A549 (cell line): Measurements from ENCODE around the gene HCN3. TPM values are rescaled to one million over a fixed set of nuclear protein-coding genes. Genes with fewer than 3 reads are reported as not detected.
A peak's percentile ranks its signal among the peaks of the same experiment; 100 is the strongest.

ENCODE experiments used
- ATAC-seq, 2 experiments: fragments of 200-7000 bp in 1 of 2; fragments of >200 bp in 1 of 2; cut with Nextera tagmentation in 1 of 2; cut with Tn5 transposase in 1 of 2; 3 replicates each; pipeline versions ENCODE4 v1.8.0 to v1.9.1; 2018 to 2020; ENCODE audit warnings: mild to moderate bottlenecking in 1 of 2, moderate library complexity in 1 of 2
- CTCF ChIA-PET: fragments of 300-600 bp; sonication (Branson Sonifier 250); formaldehyde crosslinking; extraction: SDS; loops from one replicate; lab custom pipeline; 2021; ENCODE audit warnings: antibody characterized with exemption, inconsistent platforms; lab: Yijun Ruan, JAX
- POLR2A ChIA-PET: fragments of 350-600 bp; formaldehyde crosslinking; extraction: SDS; loops from one replicate; lab custom pipeline; 2021; ENCODE audit warnings: antibody characterized with exemption, inconsistent platforms; lab: Yijun Ruan, JAX
- DNase-seq, 2 experiments: peaks; one replicate each; pipeline versions ENCODE4 v3.0.0 to v3.0.0-alpha.2; 2011 to 2016; ENCODE audit warnings: low read depth in 1 of 2, low spot score in 1 of 2
- FAIRE-seq: peaks from 2 replicates; lab custom pipeline; 2011; peaks lifted over from hg19 to GRCh38; lab: Jason Lieb, UNC
- H3K27ac ChIP-seq, 2 experiments: fragments of >200 bp; sonication (Bioruptor Twin); formaldehyde crosslinking; 3 replicates each; pipeline ENCODE4 v1.5.1; 2016 to 2017
- H3K4me1 ChIP-seq: fragments of >200 bp; sonication (Bioruptor Twin); formaldehyde crosslinking; 3 replicates; pipeline ENCODE4 v1.6.1; 2016
- H3K4me2 ChIP-seq: fragments of >200 bp; sonication (Bioruptor Twin); formaldehyde crosslinking; 3 replicates; pipeline ENCODE4 v1.6.1; 2016
- H3K4me3 ChIP-seq: fragments of >200 bp; sonication (Bioruptor Twin); formaldehyde crosslinking; 3 replicates; pipeline ENCODE4 v1.5.1; 2016
- H3K9me3 ChIP-seq: fragments of >200 bp; sonication (Bioruptor Twin); formaldehyde crosslinking; 3 replicates; pipeline ENCODE4 v1.6.1; 2016
- CHD2 ChIP-seq: fragments of 150-350 bp; IDR thresholded peaks from 2 replicates; pipeline ENCODE4 v1.6.1; 2014; ENCODE audit warnings: low read length; ENCODE audit not compliant: partially characterized antibody
- FOXS1 ChIP-seq: fragments of 250-450 bp; sonication (Bioruptor Pico); IDR thresholded peaks from 2 replicates; pipeline ENCODE4 v1.5.0; 2020; ENCODE audit warnings: mild to moderate bottlenecking, moderate library complexity
- GATA3 ChIP-seq: IDR thresholded peaks from 2 replicates; pipeline ENCODE4 v1.6.1; 2012; ENCODE audit warnings: borderline replicate concordance
- JUN ChIP-seq, 2 experiments: fragments of >200 bp; sonication (Bioruptor Twin); formaldehyde crosslinking; IDR thresholded peaks; 2 replicates in 1 of 2; 3 replicates in 1 of 2; pipeline ENCODE4 v1.6.1; 2016 to 2017
- KDM1A ChIP-seq: fragments of 200-600 bp; sonication (generic); IDR thresholded peaks from 2 replicates; pipeline ENCODE4 v1.6.1; 2016; ENCODE audit warnings: low read depth, mild to moderate bottlenecking
- KDM5A ChIP-seq: fragments of 200-600 bp; sonication (generic); IDR thresholded peaks from 2 replicates; pipeline ENCODE4 v1.6.1; 2016; ENCODE audit warnings: antibody characterized with exemption, mild to moderate bottlenecking
- NFE2L2 ChIP-seq: fragments of 150-350 bp; conservative IDR thresholded peaks from 2 replicates; pipeline ENCODE4 v1.6.1; 2014; ENCODE audit warnings: low read length
- RAD21 ChIP-seq, 2 experiments: fragments of >200 bp in 1 of 2; sonication (Bioruptor Twin) in 1 of 2; formaldehyde crosslinking in 1 of 2; IDR thresholded peaks in 1 of 2; conservative IDR thresholded peaks in 1 of 2; 2 replicates in 1 of 2; 3 replicates in 1 of 2; pipeline ENCODE4 v1.6.1; 2012 to 2018; ENCODE audit warnings: inconsistent platforms in 1 of 2
- RNF2 ChIP-seq: fragments of 200-600 bp; sonication (generic); IDR thresholded peaks from 2 replicates; pipeline ENCODE4 v1.6.1; 2016; ENCODE audit warnings: low read depth, mild to moderate bottlenecking, antibody characterized with exemption, moderate library complexity, borderline replicate concordance
- SMC3 ChIP-seq: fragments of >200 bp; sonication (Bioruptor Twin); formaldehyde crosslinking; IDR thresholded peaks from 3 replicates; pipeline ENCODE4 v1.6.1; 2018; ENCODE audit warnings: inconsistent platforms
- WGBS: methylation state at CpG from one replicate; pipeline ENCODE4 v1.1.6; 2017; ENCODE audit errors: missing lambda C conversion rate; 5-methylcytosine and 5-hydroxymethylcytosine counted together
- polyA plus RNA-seq, 4 experiments: library from polyadenylated mRNA; depleted of rRNA in 3 of 4; stranded (reverse); fragments of >200 nt; fragmentation: RNase III in 1 of 4; extraction: RNeasy Plus Mini Kit Qiagen cat#74134 plus additional on column Dnase treatment in 1 of 4; gene quantifications; 2 replicates in 3 of 4; 3 replicates in 1 of 4; pipeline ENCODE4 v1.2.3, GENCODE V29; 2011 to 2017
- TF ChIP-seq, protein P1 (sequence below): fragments of 250-450 bp; sonication (Bioruptor Pico); IDR thresholded peaks from 2 replicates; pipeline ENCODE4 v1.5.0; 2020; ENCODE audit warnings: low read depth, mild to moderate bottlenecking, moderate library complexity
- TF ChIP-seq, protein P2 (sequence below): fragments of 150-350 bp; IDR thresholded peaks from 2 replicates; pipeline ENCODE4 v1.6.1; 2014; ENCODE audit warnings: low read depth, mild to moderate bottlenecking, low read length
- TF ChIP-seq, protein P3 (sequence below): IDR thresholded peaks from 2 replicates; pipeline ENCODE4 v1.6.1; 2012
- TF ChIP-seq, protein P4 (sequence below): fragments of >200 bp; sonication (Bioruptor Twin); formaldehyde crosslinking; IDR thresholded peaks from 3 replicates; pipeline ENCODE4 v1.5.1; 2016
- TF ChIP-seq, protein P5 (sequence below): IDR thresholded peaks from 2 replicates; pipeline ENCODE4 v1.6.1; 2012

Gene HCN3
- polyA plus RNA-seq, 2 of the 4 experiments (the other 2 are of a cell fraction) = 4.1 to 8.1 TPM

DNA sequence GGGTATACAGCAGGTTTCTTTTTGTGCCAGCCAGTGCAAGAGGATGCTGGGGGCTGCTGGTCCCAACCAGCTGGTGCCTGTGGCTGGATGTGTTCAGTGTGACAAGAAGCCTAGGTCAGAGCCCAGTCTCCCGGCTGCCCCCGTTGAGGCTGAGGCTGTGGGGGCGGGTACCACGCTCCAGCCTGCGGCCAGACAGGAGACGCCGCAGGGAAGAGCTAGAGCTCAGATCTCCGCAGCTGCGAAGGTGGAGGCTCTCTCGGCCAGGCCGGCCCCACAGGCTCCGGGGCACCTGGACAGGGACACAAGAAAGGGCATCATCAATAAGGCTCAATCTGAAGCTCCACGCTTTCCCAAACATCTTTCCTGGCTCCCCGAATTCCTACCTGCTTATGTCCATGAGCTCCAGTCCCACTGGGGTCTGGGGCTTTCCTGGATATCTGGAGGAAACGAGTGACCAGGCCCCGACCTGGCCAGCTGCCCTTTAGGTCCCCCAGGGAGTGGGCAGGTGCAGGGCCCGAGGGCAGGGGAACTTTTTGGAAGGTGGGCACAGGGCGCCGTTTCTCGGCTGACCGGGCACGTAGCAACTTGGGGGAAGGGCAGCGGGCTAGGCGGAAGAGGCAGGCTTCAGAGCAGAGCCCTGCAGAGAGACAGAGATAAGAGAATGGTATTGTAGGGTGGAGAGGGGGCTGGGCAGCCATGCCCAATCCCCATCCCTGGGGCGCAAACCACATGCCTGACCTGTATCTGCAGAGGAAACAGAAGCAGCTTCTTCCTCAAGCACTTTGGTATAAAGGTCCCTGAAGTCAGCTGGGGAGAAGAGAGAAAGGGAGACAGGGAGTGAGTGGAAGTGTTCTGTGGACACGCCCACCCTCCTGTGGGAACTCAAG lies 29.4 kb upstream of the HCN3 start (continued):
- TF ChIP-seq SMC3 (no peak), GATA3 (no peak), CHD2 (no peak)

DNA sequence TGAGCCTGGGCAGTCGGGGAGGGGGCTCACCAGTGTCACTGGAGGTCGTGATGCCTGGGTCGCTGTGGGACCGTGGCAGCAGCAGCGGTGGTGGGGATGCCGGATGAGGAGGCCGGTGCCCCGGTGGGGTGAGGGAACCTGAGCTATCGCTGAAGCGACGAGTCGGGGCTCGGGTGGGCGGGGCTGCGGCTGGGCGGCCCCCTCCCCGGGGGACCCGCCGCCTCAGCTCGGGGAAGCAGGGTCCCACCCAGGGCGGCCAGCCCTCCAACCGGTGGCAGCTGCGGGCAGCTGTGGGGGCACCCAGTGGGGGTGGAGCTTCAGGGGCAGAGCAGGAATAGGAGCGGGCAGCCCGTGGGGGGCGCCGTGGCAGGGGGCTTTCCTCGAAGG lies 27.0 kb upstream of the HCN3 start:
- Histone ChIP-seq H3K27ac (peak overlapping the region in 1 of 2 experiments; percentile 76; a peak in 3 of 6 replicates), H3K4me3 (no peak overlapping the region), H3K9me3 (no peaks in the 10 kb centered on the region), H3K4me1 (peaks cover 17% of the 10 kb centered on the region), H3K4me2 (peak overlapping the region; percentile 52; the same call in 2 of the 3 replicates)
- FAIRE-seq (no peak), ATAC-seq (no peak; a peak in 3 of 6 replicates), DNase-seq (no peak)
- WGBS = 83% methylated on average over 6 of the region's 28 CpGs
- ChIA-PET POLR2A (interaction anchor here (1.0 to 2.4 kb wide), 4 partner anchors 12 to 74 kb away, joined by 4 to 13 read pairs (median 10); partner anchors contain the start of genes CLK2, MTX1, SCAMP3 and THBS3), CTCF (interaction anchor here (0.6 to 10.4 kb wide), 63 partner anchors 9 to 1048 kb away, joined by 3 to 326 read pairs (median 6); partner anchors contain the start of genes ASH1L, CLK2, FDPS and HCN3)
- TF ChIP-seq, protein P1, sequence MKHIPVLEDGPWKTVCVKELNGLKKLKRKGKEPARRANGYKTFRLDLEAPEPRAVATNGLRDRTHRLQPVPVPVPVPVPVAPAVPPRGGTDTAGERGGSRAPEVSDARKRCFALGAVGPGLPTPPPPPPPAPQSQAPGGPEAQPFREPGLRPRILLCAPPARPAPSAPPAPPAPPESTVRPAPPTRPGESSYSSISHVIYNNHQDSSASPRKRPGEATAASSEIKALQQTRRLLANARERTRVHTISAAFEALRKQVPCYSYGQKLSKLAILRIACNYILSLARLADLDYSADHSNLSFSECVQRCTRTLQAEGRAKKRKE (CRISPR knock-in tag) = no peak
- no peak for TF ChIP-seq JUN (IDR thresholded peaks at IDR 0.05)
- TF ChIP-seq FOXS1 (CRISPR knock-in tag) = no peak
- no peak for TF ChIP-seq KDM5A
- TF ChIP-seq NFE2L2 = no peak
- TF ChIP-seq, protein P2, sequence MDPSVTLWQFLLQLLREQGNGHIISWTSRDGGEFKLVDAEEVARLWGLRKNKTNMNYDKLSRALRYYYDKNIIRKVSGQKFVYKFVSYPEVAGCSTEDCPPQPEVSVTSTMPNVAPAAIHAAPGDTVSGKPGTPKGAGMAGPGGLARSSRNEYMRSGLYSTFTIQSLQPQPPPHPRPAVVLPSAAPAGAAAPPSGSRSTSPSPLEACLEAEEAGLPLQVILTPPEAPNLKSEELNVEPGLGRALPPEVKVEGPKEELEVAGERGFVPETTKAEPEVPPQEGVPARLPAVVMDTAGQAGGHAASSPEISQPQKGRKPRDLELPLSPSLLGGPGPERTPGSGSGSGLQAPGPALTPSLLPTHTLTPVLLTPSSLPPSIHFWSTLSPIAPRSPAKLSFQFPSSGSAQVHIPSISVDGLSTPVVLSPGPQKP = no peak
- no peak for TF ChIP-seq RNF2
- TF ChIP-seq, protein P3, sequence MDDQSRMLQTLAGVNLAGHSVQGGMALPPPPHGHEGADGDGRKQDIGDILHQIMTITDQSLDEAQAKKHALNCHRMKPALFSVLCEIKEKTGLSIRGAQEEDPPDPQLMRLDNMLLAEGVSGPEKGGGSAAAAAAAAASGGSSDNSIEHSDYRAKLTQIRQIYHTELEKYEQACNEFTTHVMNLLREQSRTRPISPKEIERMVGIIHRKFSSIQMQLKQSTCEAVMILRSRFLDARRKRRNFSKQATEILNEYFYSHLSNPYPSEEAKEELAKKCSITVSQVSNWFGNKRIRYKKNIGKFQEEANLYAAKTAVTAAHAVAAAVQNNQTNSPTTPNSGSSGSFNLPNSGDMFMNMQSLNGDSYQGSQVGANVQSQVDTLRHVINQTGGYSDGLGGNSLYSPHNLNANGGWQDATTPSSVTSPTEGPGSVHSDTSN = no peak

DNA sequence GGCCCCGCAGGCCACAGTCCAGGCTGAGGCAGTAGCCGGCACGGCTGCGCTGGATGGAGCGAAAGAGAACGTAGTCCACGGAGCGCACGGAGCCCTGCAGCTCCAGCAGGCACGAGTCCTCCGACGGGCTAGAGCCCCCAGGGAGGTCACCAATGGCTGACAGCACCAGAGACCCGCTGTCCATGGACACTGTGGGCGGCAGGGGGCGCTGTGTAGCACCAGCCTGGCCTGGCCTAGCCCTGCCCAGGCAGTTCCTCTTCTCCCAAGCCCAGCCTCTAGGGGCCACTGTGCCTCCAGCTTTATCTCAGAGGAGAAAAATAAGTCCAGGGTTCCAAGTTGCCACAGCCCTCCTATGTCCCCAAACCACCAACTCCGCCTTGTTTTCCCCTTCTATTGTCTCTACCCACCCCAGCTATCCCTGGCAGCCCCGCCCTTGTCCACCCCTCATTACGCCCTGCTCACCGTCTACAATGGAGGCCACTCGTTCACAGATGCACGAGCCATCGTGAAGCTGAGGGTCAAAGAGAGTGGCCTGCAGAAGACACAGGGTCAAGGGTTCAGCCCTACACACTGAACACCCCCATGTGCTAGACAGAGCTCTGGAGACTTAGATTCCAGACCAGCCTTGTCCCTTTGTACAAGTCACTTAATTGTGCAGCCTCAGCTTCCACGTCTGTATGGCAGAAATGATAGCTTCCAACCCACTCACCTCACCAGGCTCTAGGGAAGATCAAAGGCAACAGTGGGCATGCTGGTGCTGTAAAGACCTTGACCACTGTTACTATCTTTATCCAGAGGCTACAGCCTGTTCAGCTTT lies 26.4 kb upstream of the HCN3 start:
- peak overlapping the region in 1 of 2 experiments; percentile 76; a peak in 3 of 6 replicates for H3K27ac ChIP-seq
- CTCF ChIA-PET = interaction anchor here (0.6 to 10.4 kb wide), 80 partner anchors 10 to 1047 kb away, joined by 3 to 326 read pairs (median 5); partner anchors contain the start of genes ASH1L, CLK2, EFNA1 and FDPS
- ATAC-seq (peak; percentile 82 to 92), FAIRE-seq (no peak), DNase-seq (peak; percentile 91 to 98)
- 32% methylated on average over 14 of the region's 23 CpGs for WGBS
- H3K4me2 ChIP-seq = peak overlapping the region; percentile 52; the same call in 2 of the 3 replicates
- POLR2A ChIA-PET = interaction anchor here (1.0 to 2.4 kb wide), 4 partner anchors 11 to 73 kb away, joined by 4 to 13 read pairs (median 10); partner anchors contain the start of genes CLK2, MTX1, SCAMP3 and THBS3
- TF ChIP-seq KDM1A (no peak), SMC3 (peak; percentile 87), RAD21 (conservative IDR thresholded peaks at IDR 0.05 in 1 of 2, IDR thresholded peaks at IDR 0.05 in 1 of 2) (peak; percentile 88 to 90)
- TF ChIP-seq, protein P4, sequence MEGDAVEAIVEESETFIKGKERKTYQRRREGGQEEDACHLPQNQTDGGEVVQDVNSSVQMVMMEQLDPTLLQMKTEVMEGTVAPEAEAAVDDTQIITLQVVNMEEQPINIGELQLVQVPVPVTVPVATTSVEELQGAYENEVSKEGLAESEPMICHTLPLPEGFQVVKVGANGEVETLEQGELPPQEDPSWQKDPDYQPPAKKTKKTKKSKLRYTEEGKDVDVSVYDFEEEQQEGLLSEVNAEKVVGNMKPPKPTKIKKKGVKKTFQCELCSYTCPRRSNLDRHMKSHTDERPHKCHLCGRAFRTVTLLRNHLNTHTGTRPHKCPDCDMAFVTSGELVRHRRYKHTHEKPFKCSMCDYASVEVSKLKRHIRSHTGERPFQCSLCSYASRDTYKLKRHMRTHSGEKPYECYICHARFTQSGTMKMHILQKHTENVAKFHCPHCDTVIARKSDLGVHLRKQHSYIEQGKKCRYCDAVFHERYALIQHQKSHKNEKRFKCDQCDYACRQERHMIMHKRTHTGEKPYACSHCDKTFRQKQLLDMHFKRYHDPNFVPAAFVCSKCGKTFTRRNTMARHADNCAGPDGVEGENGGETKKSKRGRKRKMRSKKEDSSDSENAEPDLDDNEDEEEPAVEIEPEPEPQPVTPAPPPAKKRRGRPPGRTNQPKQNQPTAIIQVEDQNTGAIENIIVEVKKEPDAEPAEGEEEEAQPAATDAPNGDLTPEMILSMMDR = peak; percentile 99
- TF ChIP-seq, protein P5, sequence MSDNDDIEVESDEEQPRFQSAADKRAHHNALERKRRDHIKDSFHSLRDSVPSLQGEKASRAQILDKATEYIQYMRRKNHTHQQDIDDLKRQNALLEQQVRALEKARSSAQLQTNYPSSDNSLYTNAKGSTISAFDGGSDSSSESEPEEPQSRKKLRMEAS = peak; percentile 65
- H3K4me1 ChIP-seq = peaks cover 19% of the 10 kb centered on the region
- H3K4me3 ChIP-seq = no peak overlapping the region
- no peaks in the 10 kb centered on the region for H3K9me3 ChIP-seq
